Measurements from ENCODE around the gene CHIC2.

The CHIC2 gene

DNA sequence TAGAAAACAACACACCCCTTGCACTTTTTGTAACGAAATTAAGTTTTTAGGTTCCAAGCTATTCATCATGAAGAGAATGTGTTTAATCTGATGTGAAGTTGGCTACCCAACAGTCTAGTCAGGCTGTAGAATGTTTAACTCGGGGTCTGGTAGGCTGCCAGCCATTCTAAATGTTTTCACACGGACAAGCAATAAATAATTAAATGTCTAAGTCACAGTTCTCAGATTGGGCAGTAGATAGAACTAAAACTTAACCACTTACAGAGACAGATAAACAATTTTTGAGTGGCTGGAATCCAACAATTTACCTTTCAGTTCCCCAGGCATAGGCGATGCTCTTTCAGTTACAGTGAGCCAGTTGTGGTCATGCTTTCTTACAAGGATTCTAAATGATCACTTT, 66.5 kb downstream of the CHIC2 start:
- DNase-seq, result no peak

DNA sequence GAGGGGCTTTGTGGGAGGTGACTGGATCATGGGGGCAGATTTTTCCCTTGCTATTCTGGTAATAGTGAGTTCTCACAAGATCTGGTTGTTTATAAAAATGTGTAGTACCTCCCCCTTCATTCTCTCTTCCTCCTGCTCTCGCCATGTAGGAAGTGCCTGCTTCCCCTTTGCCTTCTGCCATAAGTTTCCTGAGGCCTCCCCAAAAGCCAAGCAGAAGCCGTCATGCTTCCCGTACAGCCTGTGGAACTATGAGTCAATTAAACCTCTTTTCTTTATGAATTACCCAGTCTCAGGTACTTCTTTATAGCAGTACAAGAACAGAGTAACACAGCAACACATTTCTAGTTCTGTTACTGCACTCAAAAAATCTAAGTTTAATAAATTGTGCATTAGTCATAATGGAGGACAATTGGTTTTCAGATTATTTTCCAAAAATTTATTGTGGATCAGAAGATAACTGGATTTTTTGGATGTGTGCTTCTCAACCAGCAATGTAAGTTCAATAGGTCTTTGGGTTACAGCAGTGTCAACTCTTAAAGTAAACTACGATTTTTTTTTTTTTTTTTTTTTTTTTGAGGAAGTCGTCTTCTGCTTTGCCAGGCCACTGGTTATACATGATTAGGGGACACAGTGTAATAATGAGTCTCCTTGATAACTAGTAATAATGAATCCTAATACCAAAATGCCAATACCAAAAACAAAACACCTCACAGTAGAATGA, 69.9 kb downstream of the CHIC2 start:
- DNase-seq, result no peak

DNA sequence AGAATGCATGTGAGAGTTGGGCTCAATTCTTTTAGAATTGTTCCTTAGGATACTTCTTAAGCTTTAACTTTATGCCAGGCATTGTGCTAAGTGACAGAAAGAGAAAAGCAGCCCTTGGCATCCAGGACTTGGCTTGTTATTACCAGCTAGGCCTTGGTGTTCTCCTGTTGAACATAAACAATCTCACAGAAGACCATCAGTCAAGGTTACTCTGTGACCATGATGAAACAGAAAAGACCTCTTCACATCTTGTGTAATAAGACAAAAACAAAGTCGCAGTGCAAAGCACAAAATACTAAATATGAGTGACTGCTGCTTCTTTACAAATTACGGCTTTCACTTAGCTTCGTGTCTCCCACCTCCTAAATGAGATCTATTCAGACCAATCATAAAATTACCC, 71.6 kb downstream of the CHIC2 start:
- DNase-seq, result no peak

DNA sequence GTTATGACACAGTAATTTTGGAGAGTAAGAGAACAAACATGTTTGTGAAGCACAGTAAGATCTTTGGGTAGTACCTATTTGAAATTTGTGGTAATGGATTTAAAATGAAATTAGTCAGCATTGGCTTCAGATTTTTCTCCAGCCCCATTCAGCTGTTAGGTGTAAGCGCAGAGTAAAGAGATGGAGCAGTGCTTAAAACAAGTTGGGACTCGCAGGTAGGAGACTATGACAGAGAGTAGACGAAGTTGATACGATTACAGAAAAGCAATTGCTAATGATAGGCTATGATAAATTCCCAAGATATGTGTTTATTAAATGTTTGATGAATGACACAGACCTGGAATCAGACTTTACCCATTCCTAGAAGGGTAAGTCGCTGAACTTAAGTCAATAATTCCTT, 72.6 kb downstream of the CHIC2 start:
- no peak for DNase-seq

DNA sequence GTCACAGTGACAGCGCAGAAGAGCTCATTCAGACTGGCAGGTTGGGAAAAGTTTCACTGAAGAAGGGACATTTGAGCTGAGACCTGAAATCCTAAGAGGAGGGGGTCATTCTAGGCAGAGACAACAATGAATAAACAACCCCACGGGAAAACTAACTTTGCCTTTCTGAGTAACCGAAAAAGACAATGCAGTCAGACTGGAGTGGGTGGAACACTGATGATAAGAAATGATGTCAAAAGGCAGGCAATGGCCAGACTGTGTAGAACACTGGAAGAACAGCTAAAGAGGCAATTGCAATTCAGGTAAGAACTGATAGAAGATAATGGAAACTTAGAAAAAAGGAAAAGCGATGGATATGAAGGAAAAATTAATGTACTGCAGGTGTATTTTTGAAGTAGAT, 73.8 kb downstream of the CHIC2 start:
- DNase-seq, result no peak

DNA sequence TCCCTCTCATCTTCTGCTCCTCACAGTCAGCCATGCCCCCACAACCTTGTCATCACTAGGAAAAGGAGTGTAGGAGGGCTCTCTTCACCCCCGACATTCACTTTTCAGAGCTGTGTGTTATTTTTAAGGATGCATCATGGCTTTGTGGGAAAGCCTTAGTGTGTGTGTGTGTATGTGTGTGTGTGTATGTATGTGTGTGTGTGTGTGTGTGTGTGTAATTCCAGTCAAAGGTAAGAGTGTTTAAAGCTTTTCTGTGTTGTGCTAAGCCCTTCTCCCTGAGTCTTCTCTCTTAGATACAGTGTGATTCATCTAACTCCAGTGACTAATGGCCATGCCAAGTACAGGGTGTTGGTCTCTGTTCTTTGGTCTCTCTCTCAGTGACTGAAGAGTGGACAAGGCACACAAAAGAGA, 76.6 kb downstream of the CHIC2 start:
- no peak for DNase-seq

DNA sequence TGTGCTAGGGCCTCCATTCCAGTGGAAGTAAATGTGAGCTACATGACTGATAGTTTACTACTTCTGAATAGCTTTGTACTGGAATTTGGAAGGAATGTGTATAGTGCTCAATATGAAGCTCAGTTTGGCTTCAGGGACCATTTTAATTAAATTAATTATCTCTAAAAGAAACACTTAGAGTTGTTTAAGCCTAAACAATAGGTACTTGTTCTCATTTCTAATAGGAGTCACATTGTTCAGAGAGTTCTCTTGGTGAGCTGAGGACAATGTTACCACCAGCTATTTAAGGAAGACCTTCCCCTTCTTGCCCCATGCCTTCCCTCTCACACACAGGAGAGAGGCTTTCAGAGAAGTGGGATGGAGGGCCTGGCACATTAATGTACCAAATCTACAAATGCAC, 78.3 kb downstream of the CHIC2 start:
- no peak for DNase-seq

DNA sequence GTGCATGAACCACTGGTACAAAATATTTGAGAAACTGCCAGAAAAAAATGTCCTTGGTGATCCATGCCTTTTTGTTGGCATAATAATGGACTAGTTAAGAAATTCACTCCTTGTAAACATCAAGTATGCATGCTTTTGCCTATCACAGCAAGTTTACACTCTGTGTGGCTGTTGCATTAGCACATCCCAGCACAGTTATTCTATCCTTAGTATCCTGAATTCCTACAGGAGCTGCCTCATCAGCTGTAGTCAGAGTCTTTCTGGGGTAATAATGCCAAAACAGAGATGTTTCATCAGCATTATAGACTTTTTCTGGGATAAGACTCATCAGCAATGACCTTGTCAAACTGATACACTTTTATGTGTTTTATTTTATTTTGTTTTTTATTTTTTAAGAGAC, 82.8 kb downstream of the CHIC2 start:
- no peak for DNase-seq

DNA sequence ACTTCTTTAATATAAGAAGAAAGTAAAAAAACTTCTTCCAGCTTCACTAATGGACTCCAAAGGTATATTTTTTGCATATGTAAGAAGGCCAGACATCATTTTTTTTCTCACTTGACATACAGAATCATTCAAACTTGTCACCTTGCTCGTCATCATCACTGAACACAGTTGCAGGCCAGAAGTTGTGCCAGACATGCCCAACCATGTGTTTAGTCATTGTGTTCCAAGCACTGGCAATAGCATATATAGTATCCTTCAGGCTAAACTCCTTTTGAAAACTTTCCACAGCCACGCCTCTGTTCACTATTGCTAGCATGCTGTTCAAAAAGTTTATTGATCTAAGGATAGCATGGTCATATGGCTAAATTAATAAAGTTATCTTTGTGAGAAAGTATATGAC, 83.3 kb downstream of the CHIC2 start:
- DNase-seq, result no peak

DNA sequence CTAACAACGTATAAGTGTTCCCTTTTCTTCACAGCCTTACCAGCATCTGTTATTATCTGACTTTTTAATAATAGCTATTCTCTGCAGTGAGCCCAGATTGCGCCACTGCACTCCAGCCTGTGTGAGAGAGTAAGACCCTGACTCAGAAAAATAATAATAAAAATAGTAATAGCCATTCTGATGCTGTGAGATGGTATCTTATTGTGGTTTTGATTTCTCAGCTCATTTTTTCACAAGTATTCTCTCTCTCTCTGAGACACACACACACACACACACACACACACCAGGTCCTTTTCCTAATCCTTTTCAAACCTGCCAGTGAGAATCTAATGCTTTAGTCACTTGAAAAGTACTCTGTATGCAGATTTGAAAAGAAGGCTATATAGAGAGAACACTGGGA, 89.8 kb downstream of the CHIC2 start:
- DNase-seq, result no peak

DNA sequence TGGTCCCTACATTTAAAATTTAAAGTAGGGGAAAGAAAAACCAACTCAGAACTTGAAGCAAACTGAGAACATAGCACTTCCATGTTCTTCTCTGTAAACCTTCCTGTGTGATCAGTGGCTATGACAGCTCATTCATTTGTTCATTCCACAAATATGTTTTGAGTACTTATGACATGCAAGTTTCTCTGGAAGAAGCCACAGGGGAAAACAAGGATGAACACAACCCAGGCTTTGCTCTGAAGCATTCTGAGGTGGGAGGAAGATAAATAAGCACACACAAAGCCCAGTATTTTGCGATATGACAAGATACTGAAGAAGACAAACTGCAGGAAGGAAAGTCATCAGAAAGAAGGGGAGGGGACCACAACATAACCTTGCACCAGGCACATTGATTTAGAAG, 96.4 kb downstream of the CHIC2 start:
- DNase-seq, result no peak

DNA sequence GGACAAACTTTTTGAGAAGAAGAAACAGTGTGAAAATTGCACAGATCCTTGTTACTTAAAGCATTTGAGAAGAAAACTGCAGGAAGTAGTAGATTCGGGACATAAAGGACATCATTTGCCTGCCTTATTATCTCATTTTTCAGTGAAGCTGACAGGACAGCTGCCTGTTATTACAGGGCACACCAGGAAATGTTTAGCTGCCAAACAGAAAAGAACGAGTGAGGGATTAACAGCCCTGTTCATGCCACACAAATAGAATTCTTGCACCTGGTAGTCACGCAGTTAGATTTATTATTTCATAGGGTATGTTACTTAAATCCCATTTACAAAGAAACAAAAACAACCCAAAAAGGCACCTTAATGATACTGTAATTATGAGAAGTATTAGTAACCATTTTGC, 100.6 kb downstream of the CHIC2 start:
- no peak for DNase-seq

DNA sequence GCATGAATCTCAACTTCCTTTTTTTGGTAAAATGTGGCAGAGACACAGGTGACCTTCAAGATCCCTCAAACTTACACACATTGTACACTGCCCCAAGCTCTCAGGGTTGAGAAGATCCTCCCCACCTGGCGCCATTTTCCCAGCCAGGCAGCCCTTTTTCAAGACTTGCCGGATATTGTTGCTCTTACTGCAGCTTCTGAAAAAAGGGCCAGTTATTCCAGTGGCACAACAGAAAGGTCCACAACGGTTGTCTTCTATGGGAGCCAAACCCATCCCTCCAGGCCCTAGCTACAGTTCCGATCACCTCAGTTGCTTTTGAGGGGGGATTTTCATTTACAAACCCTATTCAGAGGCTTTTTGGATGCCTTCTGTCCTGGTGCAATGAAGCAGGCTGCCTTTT, 101.1 kb downstream of the CHIC2 start:
- DNase-seq, result no peak

DNA sequence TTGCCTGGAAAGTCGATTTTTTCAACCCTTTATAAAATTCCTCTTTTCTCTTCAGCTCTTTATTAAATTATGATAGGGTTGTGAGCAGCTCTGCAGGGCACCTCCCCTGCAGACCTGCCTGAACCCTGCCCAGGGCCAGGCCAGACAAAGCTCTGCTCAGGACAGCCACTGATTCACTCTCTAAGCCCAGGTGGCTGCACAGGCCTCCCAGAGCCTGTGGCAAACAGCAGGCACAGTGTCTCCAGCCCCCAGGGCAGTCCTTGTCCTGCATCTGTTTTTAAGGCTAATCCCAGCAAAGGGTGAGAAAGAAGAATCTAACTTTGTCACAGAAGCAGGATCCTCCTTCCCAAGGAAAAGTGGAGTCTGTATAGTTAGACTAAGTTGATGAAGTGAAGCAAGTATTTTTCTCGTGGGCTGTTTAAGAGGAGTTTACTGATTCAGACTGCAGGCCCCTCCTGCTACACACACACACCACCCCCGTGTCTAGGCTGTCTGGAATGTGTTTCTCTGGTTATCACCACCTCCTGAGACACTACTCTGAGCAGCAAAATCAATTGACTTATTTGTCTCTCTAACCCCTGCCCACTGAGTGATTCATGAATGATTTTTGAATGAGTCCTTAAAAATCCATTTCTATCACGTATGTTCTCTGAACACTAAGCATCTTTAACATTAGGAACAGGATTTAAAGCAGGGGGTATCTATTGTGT, 101.7 kb downstream of the CHIC2 start:
- DNase-seq, result no peak

DNA sequence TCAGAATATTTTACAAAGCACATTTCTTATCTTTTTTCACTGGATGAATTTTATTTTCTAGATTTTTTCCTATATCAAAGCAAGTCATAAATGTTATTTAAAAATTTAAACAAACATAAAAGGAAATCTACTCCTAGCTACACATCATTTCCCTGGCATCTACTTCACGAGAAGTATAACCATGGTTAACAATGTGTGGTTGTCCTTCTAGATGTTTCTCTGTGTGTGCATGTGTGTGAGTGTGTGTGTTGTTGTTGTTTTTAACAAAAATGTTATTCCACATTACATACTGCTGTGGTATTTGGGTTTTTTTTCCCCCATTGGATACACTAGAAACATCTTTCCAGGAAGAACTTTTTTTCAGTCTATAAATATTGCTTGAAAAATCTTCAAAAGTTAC, 103.1 kb downstream of the CHIC2 start:
- no peak for DNase-seq

DNA sequence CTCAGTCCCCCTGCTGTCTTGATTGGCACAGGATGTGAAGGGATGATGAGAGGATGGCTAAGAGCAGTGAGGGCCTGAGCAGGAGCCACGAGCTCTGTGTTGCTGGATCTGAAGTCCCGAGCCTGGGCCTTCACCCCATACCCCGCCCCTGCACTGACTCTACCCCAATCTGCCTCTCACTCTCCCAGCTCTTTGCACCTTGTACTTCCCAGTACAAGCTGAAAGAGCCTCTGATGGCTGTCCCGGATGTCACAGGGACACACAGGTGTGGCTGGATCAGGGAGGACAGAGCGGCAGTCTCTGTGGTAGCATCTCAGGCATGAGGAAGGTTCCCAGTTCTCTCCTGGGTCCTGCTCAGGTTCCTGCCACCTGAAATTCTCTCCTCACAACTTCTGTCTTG, 103.6 kb downstream of the CHIC2 start:
- no peak for DNase-seq

All from NK-92 treated with Interleukin-12 subunit alpha and Interleukin-12 subunit beta, amount 100 ng/mL, for 24 hours (cell line).